ENCODE measurements around the gene SLC35F6.

Gene SLC35F6

DNA sequence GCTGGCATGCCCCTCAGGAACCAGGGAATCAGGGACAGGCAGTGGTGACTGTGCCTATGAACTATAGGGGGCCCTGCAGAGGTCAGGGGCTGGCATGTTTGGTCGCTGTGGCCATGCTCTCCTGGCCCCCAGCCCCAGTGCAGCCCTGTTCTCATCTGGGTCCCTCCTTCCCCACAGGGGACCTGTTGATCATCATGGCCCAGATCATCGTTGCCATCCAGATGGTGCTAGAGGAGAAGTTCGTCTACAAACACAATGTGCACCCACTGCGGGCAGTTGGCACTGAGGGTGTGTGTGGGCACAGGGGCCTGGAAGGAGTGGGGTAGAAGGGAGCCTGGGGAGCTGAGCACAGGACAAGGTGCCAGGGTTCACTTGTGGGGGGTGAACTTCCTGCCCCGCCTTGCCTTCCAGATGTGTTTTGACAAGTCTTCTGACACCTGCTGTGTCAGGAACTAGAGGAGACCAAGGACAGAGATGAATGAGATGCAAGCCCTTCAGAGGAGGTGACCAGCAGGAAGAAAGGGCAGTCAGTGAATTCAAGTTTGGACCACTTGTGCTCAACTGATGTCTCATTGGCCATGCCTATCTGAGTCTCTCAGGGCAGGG lies 12.2 kb downstream of the SLC35F6 start:
- no CpG with 5 or more reads among the region's 5 CpGs for WGBS (ENCODE audit: extremely low coverage, insufficient coverage, low lambda C conversion rate)

DNA sequence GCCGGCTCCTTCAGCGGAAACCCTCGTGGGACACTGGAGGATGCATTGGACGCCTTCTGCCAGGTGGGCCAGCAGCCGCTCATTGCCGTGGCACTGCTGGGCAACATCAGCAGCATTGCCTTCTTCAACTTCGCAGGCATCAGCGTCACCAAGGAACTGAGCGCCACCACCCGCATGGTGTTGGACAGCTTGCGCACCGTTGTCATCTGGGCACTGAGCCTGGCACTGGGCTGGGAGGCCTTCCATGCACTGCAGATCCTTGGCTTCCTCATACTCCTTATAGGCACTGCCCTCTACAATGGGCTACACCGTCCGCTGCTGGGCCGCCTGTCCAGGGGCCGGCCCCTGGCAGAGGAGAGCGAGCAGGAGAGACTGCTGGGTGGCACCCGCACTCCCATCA lies 14.0 kb downstream of the SLC35F6 start:
- Histone ChIP-seq H3K79me2 (ENCODE audit: control insufficient read depth, insufficient read depth, low read length) (no peaks in the 10 kb centered on the region), H2AK5ac (ENCODE audit: low read length) (no peak overlapping the region), H2BK120ac (ENCODE audit: low read depth, low read length) (no peak overlapping the region), H4K8ac (ENCODE audit: low read depth, low read length) (no peak overlapping the region), H3K36me3 (ENCODE audit: control insufficient read depth, insufficient read depth, low read length) (peaks cover 13% of the 10 kb centered on the region), H3K56ac (ENCODE audit: low read length) (no peak overlapping the region), H3K27ac (ENCODE audit: low read depth, low read length) (no peak overlapping the region), H4K5ac (ENCODE audit: low read length) (no peak overlapping the region), H3K18ac (ENCODE audit: low read length) (no peak overlapping the region), H3K23ac (ENCODE audit: low read length) (no peak overlapping the region), H3K27me3 (ENCODE audit: insufficient read depth, low read length, poor library complexity) (no peaks in the 10 kb centered on the region), H3K9ac (ENCODE audit: low read length) (no peak overlapping the region), H3K79me1 (ENCODE audit: low read length) (no peaks in the 10 kb centered on the region), H2BK15ac (replicated peaks; ENCODE audit: low read depth) (no peak overlapping the region), H3K4me1 (ENCODE audit: control insufficient read depth, low read depth, low read length) (no peaks in the 10 kb centered on the region), H3K4me3 (ENCODE audit: low read length) (no peak overlapping the region), H3K4ac (ENCODE audit: low read depth, low read length) (no peak overlapping the region), H3K4me2 (ENCODE audit: low read length) (no peak overlapping the region), H2BK5ac (ENCODE audit: low read length) (no peak overlapping the region)
- no peak for DNase-seq
- WGBS (ENCODE audit: extremely low coverage, insufficient coverage, low lambda C conversion rate): no CpG with 5 or more reads among the region's 18 CpGs

More for the DNA sequence above, 12.2 kb downstream of the SLC35F6 start:
- H3K56ac ChIP-seq (ENCODE audit: low read length): no peak overlapping the region
- H2AK5ac ChIP-seq (ENCODE audit: low read length): no peak overlapping the region
- H3K79me2 ChIP-seq (ENCODE audit: control insufficient read depth, insufficient read depth, low read length): no peaks in the 10 kb centered on the region
- DNase-seq: no peak
- H3K23ac ChIP-seq (ENCODE audit: low read length): no peak overlapping the region
- no peak overlapping the region for H3K27ac ChIP-seq (ENCODE audit: low read depth, low read length)
- H2BK5ac ChIP-seq (ENCODE audit: low read length): no peak overlapping the region
- H4K8ac ChIP-seq (ENCODE audit: low read depth, low read length): no peak overlapping the region
- H2BK120ac ChIP-seq (ENCODE audit: low read depth, low read length): no peak overlapping the region
- H3K18ac ChIP-seq (ENCODE audit: low read length): no peak overlapping the region
- no peak overlapping the region for H3K4ac ChIP-seq (ENCODE audit: low read depth, low read length)
- no peak overlapping the region for H4K5ac ChIP-seq (ENCODE audit: low read length)
- H3K4me3 ChIP-seq (ENCODE audit: low read length): no peak overlapping the region
- no peak overlapping the region for H2BK15ac ChIP-seq (replicated peaks; ENCODE audit: low read depth)
- no peaks in the 10 kb centered on the region for H3K4me1 ChIP-seq (ENCODE audit: control insufficient read depth, low read depth, low read length)
- peaks cover 6% of the 10 kb centered on the region for H3K79me1 ChIP-seq (ENCODE audit: low read length)
- H3K4me2 ChIP-seq (ENCODE audit: low read length): no peak overlapping the region
- H3K9ac ChIP-seq (ENCODE audit: low read length): no peak overlapping the region
- H3K36me3 ChIP-seq (ENCODE audit: control insufficient read depth, insufficient read depth, low read length): peaks cover 15% of the 10 kb centered on the region
- H3K27me3 ChIP-seq (ENCODE audit: insufficient read depth, low read length, poor library complexity): no peaks in the 10 kb centered on the region

DNA sequence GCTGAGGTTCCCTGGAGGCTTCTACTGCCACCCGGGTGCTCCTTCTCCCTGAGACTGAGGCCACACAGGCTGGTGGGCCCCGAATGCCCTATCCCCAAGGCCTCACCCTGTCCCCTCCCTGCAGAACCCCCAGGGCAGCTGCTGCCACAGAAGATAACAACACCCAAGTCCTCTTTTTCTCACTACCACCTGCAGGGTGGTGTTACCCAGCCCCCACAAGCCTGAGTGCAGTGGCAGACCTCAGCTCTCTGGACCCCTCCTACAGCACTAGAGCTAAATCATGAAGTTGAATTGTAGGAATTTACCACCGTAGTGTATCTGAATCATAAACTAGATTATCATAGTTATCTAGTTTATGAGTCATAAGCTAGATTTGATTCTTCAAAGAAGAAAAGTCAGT lies 14.4 kb downstream of the SLC35F6 start:
- no peak for DNase-seq
- Histone ChIP-seq H2AK5ac (ENCODE audit: low read length) (no peak overlapping the region), H2BK5ac (ENCODE audit: low read length) (no peak overlapping the region), H4K8ac (ENCODE audit: low read depth, low read length) (no peak overlapping the region), H3K4ac (ENCODE audit: low read depth, low read length) (no peak overlapping the region), H2BK15ac (replicated peaks; ENCODE audit: low read depth) (no peak overlapping the region), H3K4me3 (ENCODE audit: low read length) (no peak overlapping the region), H3K56ac (ENCODE audit: low read length) (no peak overlapping the region), H3K27ac (ENCODE audit: low read depth, low read length) (no peak overlapping the region), H3K4me1 (ENCODE audit: control insufficient read depth, low read depth, low read length) (no peaks in the 10 kb centered on the region), H3K79me2 (ENCODE audit: control insufficient read depth, insufficient read depth, low read length) (no peaks in the 10 kb centered on the region), H3K27me3 (ENCODE audit: insufficient read depth, low read length, poor library complexity) (no peaks in the 10 kb centered on the region), H3K36me3 (ENCODE audit: control insufficient read depth, insufficient read depth, low read length) (peaks cover 13% of the 10 kb centered on the region), H4K5ac (ENCODE audit: low read length) (no peak overlapping the region), H2BK120ac (ENCODE audit: low read depth, low read length) (no peak overlapping the region), H3K4me2 (ENCODE audit: low read length) (no peak overlapping the region), H3K18ac (ENCODE audit: low read length) (no peak overlapping the region), H3K9ac (ENCODE audit: low read length) (no peak overlapping the region), H3K23ac (ENCODE audit: low read length) (no peak overlapping the region), H3K79me1 (ENCODE audit: low read length) (no peaks in the 10 kb centered on the region)
- WGBS (ENCODE audit: extremely low coverage, insufficient coverage, low lambda C conversion rate): no CpG with 5 or more reads among the region's 3 CpGs

DNA sequence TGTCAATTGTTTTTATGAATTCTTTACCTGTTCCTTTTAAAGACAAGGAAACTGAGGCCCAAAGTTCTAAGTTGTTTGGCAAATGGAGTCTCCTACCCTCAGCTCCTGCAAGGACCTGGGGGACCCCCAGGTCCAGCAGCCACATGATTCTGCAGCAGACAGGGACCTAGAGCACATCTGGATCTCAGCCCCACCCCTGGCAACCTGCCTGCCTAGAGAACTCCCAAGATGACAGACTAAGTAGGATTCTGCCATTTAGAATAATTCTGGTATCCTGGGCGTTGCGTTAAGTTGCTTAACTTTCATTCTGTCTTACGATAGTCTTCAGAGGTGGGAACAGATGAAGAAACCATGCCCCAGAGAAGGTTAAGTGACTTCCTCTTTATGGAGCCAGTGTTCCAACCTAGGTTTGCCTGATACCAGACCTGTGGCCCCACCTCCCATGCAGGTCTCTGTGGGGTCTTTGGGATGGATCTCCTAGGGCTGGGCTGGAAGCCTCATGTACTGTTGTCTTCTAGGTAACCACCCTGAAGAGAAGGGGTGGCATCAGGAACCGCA lies 16.2 kb downstream of the SLC35F6 start:
- H3K79me2 ChIP-seq (ENCODE audit: control insufficient read depth, insufficient read depth, low read length): no peaks in the 10 kb centered on the region
- no peaks in the 10 kb centered on the region for H3K27me3 ChIP-seq (ENCODE audit: insufficient read depth, low read length, poor library complexity)
- H3K56ac ChIP-seq (ENCODE audit: low read length): no peak overlapping the region
- H3K79me1 ChIP-seq (ENCODE audit: low read length): no peaks in the 10 kb centered on the region
- no peak overlapping the region for H2BK120ac ChIP-seq (ENCODE audit: low read depth, low read length)
- H3K27ac ChIP-seq (ENCODE audit: low read depth, low read length): no peak overlapping the region
- no peak overlapping the region for H3K4me3 ChIP-seq (ENCODE audit: low read length)
- H3K23ac ChIP-seq (ENCODE audit: low read length): no peak overlapping the region
- H2BK5ac ChIP-seq (ENCODE audit: low read length): no peak overlapping the region
- H3K36me3 ChIP-seq (ENCODE audit: control insufficient read depth, insufficient read depth, low read length): peaks cover 13% of the 10 kb centered on the region
- no CpG with 5 or more reads among the region's 4 CpGs for WGBS (ENCODE audit: extremely low coverage, insufficient coverage, low lambda C conversion rate)
- H3K9ac ChIP-seq (ENCODE audit: low read length): no peak overlapping the region
- H4K5ac ChIP-seq (ENCODE audit: low read length): no peak overlapping the region
- no peak overlapping the region for H3K4me2 ChIP-seq (ENCODE audit: low read length)
- H3K4me1 ChIP-seq (ENCODE audit: control insufficient read depth, low read depth, low read length): no peaks in the 10 kb centered on the region
- no peak overlapping the region for H4K8ac ChIP-seq (ENCODE audit: low read depth, low read length)
- H3K4ac ChIP-seq (ENCODE audit: low read depth, low read length): no peak overlapping the region
- H3K18ac ChIP-seq (ENCODE audit: low read length): no peak overlapping the region
- H2AK5ac ChIP-seq (ENCODE audit: low read length): no peak overlapping the region
- no peak for DNase-seq
- no peak overlapping the region for H2BK15ac ChIP-seq (replicated peaks; ENCODE audit: low read depth)

DNA sequence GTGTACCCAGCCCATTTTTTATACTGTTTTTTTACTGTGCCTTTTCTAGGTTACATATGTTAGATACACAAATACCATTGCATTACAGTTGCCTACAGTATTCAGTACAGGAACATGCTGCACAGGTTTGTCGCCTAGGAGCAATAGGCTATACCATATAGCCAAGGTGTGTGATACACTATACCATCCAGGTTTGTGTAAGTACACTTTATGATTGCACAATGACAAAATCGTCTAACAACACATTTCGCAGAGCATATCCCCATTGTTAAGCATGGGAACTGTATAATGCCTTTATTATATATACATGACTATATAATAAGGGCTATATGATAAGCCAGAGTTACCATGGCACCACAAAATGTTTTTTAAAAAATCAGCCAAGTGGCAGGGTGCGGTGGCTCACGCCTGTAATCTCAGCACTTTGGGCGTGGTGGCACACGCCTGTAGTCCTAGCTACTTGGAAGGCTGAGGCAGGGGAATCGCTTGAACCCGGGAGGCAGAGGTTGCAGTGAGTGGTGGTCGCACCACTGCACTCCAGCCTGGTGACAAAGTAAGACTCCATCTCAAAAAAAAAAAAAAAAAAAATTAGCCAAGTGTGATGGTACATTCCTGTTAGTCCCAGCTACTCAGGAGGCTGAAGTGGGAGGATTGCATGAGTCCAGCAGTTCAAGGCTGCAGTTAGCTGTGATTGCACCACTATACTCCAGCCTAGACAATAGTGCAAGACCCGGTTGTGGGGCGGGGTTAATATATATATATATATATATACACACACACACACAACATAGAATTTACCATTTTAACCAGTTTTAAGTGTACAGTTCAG lies 19.0 kb downstream of the SLC35F6 start:
- Histone ChIP-seq H3K4me3 (ENCODE audit: low read length) (no peak overlapping the region), H3K27me3 (ENCODE audit: insufficient read depth, low read length, poor library complexity) (no peaks in the 10 kb centered on the region), H3K4ac (ENCODE audit: low read depth, low read length) (no peak overlapping the region), H3K27ac (ENCODE audit: low read depth, low read length) (no peak overlapping the region), H2BK120ac (ENCODE audit: low read depth, low read length) (no peak overlapping the region), H3K18ac (ENCODE audit: low read length) (no peak overlapping the region), H2BK15ac (replicated peaks; ENCODE audit: low read depth) (no peak overlapping the region), H3K79me1 (ENCODE audit: low read length) (peaks cover 2% of the 10 kb centered on the region), H3K36me3 (ENCODE audit: control insufficient read depth, insufficient read depth, low read length) (peaks cover 6% of the 10 kb centered on the region), H3K4me1 (ENCODE audit: control insufficient read depth, low read depth, low read length) (peaks cover 2% of the 10 kb centered on the region), H4K8ac (ENCODE audit: low read depth, low read length) (no peak overlapping the region), H3K4me2 (ENCODE audit: low read length) (no peak overlapping the region), H4K5ac (ENCODE audit: low read length) (no peak overlapping the region), H3K56ac (ENCODE audit: low read length) (no peak overlapping the region), H3K79me2 (ENCODE audit: control insufficient read depth, insufficient read depth, low read length) (peaks cover 12% of the 10 kb centered on the region), H3K23ac (ENCODE audit: low read length) (no peak overlapping the region), H2BK5ac (ENCODE audit: low read length) (no peak overlapping the region), H3K9ac (ENCODE audit: low read length) (no peak overlapping the region), H2AK5ac (ENCODE audit: low read length) (no peak overlapping the region)
- WGBS (ENCODE audit: extremely low coverage, insufficient coverage, low lambda C conversion rate): no CpG with 5 or more reads among the region's 12 CpGs
- no peak for DNase-seq

All from mesendoderm (in vitro differentiated cells).